HTERT RPE-1 (cell line): ENCODE results near the gene CASP5.
"Not testable (repeated sequence)": the region's sequence is repeated elsewhere in the genome, so short reads cannot be mapped to it uniquely, and the experiment has no call there.

Source experiments
- in situ Hi-C: fragments of 300-500 bp; cut with MboI; formaldehyde crosslinking; loops from 4 replicates; pipeline ENCODE4 v1.14.3; 2020; ENCODE audit warnings: low sequenced_read_pairs

Gene CASP5

GRCh38 chr11:105033781-105034180 is 10.8 kb upstream of the CASP5 start:
- in situ Hi-C loops = no loop called here

GRCh38 chr11:105033343-105033742 is 10.4 kb upstream of the CASP5 start:
- in situ Hi-C loops = no loop called here

GRCh38 chr11:105032495-105032894 is 9.5 kb upstream of the CASP5 start:
- in situ Hi-C loops = no loop called here

GRCh38 chr11:105027678-105028077 is 4.7 kb upstream of the CASP5 start:
- in situ Hi-C loops = no loop called here

GRCh38 chr11:105024394-105024793 is 1.4 kb upstream of the CASP5 start:
- in situ Hi-C loops = no loop called here

GRCh38 chr11:105022527-105022926 is 441 bp downstream of the CASP5 start:
- in situ Hi-C loops = no loop called here

GRCh38 chr11:105007463-105007862 is 15.5 kb downstream of the CASP5 start:
- in situ Hi-C loops = no loop called here

- in situ Hi-C loops = no loop called here
Observed at GRCh38 chr11:105005451-105005845, 17.5 kb downstream of the CASP5 start.

GRCh38 chr11:105004021-105004420 is 18.9 kb downstream of the CASP5 start:
- in situ Hi-C loops = no loop called here

GRCh38 chr11:105003151-105003550 is 19.8 kb downstream of the CASP5 start:
- in situ Hi-C loops = no loop called here

GRCh38 chr11:105000797-105001196 is 22.2 kb downstream of the CASP5 start:
- in situ Hi-C loops = no loop called here

GRCh38 chr11:105000167-105000566 is 22.8 kb downstream of the CASP5 start:
- in situ Hi-C loops = no loop called here

GRCh38 chr11:104999721-105000120 is 23.2 kb downstream of the CASP5 start:
- in situ Hi-C loops = no loop called here

GRCh38 chr11:104997288-104997687 is 25.7 kb downstream of the CASP5 start:
- in situ Hi-C loops = no loop called here

GRCh38 chr11:104995001-104995408 is 28.0 kb downstream of the CASP5 start:
- in situ Hi-C loops = no loop called here

- in situ Hi-C loops = no loop called here
Observed at GRCh38 chr11:104992781-104993180, 30.2 kb downstream of the CASP5 start.

GRCh38 chr11:104991994-104992393 is 31.0 kb downstream of the CASP5 start:
- in situ Hi-C loops = no loop called here

GRCh38 chr11:104984808-104985207 is 38.2 kb downstream of the CASP5 start:
- in situ Hi-C loops = no loop called here

GRCh38 chr11:104979839-104980238 is 43.1 kb downstream of the CASP5 start:
- in situ Hi-C loops = no loop called here

- in situ Hi-C loops = no loop called here
Observed at GRCh38 chr11:104973616-104974015, 49.4 kb downstream of the CASP5 start.

- in situ Hi-C loops = not testable (repeated sequence)
Observed at GRCh38 chr11:104972924-104973323, 50.0 kb downstream of the CASP5 start.

GRCh38 chr11:104970756-104971155 is 52.2 kb downstream of the CASP5 start:
- in situ Hi-C loops = no loop called here

- in situ Hi-C loops = no loop called here
Observed at GRCh38 chr11:104968856-104969776, 53.9 kb downstream of the CASP5 start.
